Stomach smooth muscle (tissue), 2 donors: ENCODE data around the gene YWHAQ.
"Not testable (repeated sequence)": the region's sequence is repeated elsewhere in the genome, so short reads cannot be mapped to it uniquely, and the experiment has no call there.

Experiments used
- H3K27ac ChIP-seq: one replicate; pipeline ENCODE4 v1.7.0; 2013; ENCODE audit warnings: mild to moderate bottlenecking, low read length, inconsistent platforms
- H3K27me3 ChIP-seq, 2 donors: one replicate each; pipeline ENCODE4 v1.7.0; 2013; ENCODE audit warnings: low read length in 2 of 2; ENCODE audit not compliant: insufficient read depth in 2 of 2, control insufficient read depth in 1 of 2
- H3K36me3 ChIP-seq, 2 donors: one replicate each; pipeline ENCODE4 v1.7.0; 2013; ENCODE audit warnings: low read length in 2 of 2; ENCODE audit not compliant: control insufficient read depth in 2 of 2, insufficient read depth in 2 of 2
- H3K4me1 ChIP-seq: one replicate; pipeline ENCODE4 v1.7.0; 2013; ENCODE audit warnings: low read length; ENCODE audit not compliant: control insufficient read depth, insufficient read depth
- H3K4me3 ChIP-seq, 2 donors: one replicate each; pipeline ENCODE4 v1.7.0; 2013; ENCODE audit warnings: low read length in 2 of 2
- H3K9ac ChIP-seq, 2 donors: one replicate each; pipeline ENCODE4 v1.7.0; 2013; ENCODE audit warnings: low read length in 2 of 2, mild to moderate bottlenecking in 1 of 2
- H3K9me3 ChIP-seq, 2 donors: one replicate each; pipeline ENCODE4 v1.7.0; 2013; ENCODE audit warnings: low read length in 2 of 2; ENCODE audit not compliant: control insufficient read depth in 2 of 2
- donor health status: healthy.
- donor health status: Pancreatic carcinoma.

Gene YWHAQ

DNA sequence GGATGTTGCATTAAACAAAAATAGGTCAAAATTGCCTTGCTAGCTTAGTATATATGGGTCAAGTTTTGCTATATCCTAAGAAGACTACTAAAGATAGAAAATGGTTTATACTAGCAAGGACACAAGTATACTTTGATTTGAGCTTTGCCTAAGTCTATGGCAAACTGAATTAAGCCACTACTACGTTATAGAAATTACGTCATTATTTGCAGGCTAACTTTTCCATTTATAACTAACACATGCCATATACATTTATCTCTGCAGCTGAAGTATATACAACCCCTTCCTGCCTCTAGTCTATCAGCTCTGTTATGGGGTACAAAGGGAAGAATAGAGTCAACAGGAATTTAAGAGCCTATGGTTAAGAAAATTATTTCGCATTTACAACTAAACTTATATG lies 16.2 kb downstream of the YWHAQ start:
- Histone ChIP-seq H3K9me3 (no peaks in the 10 kb centered on the region), H3K36me3 (no peaks in the 10 kb centered on the region), H3K4me1 (peaks cover 6% of the 10 kb centered on the region)

DNA sequence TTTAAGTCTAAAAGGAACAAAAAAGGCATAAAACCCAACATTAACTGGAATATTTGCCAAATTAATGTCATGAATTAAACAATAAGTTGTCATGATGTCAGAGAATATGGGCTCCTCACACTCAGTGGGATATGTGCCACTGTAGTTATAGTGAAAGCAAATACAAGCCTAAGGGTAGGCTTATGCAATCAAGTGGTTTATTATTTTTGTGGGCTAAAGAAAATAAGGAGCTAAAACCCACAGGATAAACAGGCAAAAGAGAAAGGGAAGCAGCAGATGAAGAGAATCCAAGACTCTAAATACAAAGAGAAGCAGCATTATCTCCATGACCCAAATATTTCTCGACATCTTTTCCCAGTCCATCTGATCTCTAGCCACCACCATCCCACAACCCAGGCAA lies 17.5 kb downstream of the YWHAQ start:
- Histone ChIP-seq H3K9ac (no peak overlapping the region), H3K4me3 (no peak overlapping the region), H3K36me3 (no peaks in the 10 kb centered on the region), H3K27me3 (no peaks in the 10 kb centered on the region), H3K27ac (no peak overlapping the region), H3K9me3 (no peaks in the 10 kb centered on the region), H3K4me1 (peaks cover 9% of the 10 kb centered on the region)

More for the DNA sequence above, 16.2 kb downstream of the YWHAQ start:
- H3K27me3 ChIP-seq = no peaks in the 10 kb centered on the region
- H3K27ac ChIP-seq = no peak overlapping the region
- no peak overlapping the region for H3K9ac ChIP-seq
- no peak overlapping the region for H3K4me3 ChIP-seq

DNA sequence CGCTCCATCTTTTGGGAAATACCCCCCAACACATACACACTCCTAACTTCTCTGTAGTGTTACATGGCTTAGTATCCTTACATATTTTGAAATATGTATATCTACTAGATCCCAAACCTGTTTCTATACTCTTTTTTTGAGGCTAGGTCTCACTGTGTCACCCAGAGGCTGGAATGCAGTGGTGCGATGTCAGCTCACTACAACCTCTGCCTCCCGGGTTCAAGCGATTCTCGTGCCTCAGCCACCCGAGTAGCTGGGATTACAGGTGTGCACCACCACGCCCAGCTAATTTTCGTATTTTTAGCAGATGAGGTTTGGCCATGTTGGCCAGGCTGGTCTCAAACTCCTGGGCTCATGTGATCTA lies 19.3 kb downstream of the YWHAQ start:
- not testable (repeated sequence) for H3K9me3 ChIP-seq, H3K27me3 ChIP-seq, H3K9ac ChIP-seq, H3K36me3 ChIP-seq, H3K4me3 ChIP-seq, H3K27ac ChIP-seq
- peaks cover 12% of the 10 kb centered on the region for H3K4me1 ChIP-seq

DNA sequence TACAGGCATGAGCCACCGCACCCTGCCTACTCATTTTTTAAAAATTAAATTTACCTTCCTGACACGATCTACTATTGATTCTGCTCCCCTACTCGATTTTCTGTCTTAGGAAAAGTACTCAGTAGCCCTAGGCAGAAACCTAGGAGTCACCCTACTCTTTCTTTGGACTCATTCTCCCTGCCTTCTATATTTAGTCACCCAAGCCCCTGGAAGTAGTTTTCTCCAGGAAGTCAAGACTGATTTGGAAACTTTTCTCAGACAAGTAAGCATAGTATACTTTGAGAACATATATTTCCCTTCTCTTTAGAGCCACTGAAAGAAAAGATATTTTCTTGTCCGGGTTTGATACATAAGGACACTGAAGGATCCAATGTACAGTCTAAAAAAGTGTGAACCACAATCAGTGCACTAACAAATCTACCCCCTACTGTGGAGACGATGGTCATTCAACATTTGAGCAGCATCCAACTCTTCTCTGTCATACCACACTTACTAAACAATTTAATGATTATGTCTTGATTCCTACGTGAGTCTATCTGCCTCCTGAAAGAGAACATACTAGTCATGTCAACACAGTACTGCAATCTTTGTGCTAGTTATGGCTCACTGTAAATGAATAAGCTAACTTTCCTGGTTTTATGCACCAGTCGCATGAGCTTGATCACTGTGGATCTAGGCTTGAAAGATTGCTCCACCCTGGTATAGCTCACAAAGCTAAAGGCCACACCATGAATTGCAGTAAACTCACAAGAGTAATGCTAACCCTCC lies 19.8 kb downstream of the YWHAQ start:
- no peaks in the 10 kb centered on the region for H3K9me3 ChIP-seq
- H3K4me1 ChIP-seq = peaks cover 12% of the 10 kb centered on the region
- H3K9ac ChIP-seq = no peak overlapping the region
- H3K36me3 ChIP-seq = no peaks in the 10 kb centered on the region
- H3K4me3 ChIP-seq = no peak overlapping the region
- no peaks in the 10 kb centered on the region for H3K27me3 ChIP-seq
- no peak overlapping the region for H3K27ac ChIP-seq

DNA sequence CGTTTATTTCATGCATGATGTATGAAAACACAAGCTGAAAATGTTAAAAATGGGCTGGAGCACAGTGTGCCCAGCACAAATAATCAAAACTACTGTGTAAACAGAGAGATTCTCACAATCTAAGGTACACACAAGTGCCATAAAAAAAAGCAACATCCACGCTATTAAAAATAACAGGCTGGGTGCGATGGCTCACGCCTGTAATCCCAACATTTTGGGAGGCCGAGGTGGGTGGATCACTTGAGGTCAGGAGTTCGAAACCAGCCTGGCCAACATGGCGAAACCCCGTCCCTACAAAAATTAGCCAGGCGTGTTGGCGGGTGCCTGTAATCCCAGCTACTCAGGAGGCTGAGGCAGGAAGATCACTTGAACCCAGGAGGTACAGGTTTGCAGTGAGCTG lies 22.3 kb downstream of the YWHAQ start:
- not testable (repeated sequence) for H3K9ac ChIP-seq, H3K36me3 ChIP-seq, H3K9me3 ChIP-seq, H3K27ac ChIP-seq, H3K27me3 ChIP-seq, H3K4me1 ChIP-seq
- peak overlapping the region; percentile 27 to 55 for H3K4me3 ChIP-seq

DNA sequence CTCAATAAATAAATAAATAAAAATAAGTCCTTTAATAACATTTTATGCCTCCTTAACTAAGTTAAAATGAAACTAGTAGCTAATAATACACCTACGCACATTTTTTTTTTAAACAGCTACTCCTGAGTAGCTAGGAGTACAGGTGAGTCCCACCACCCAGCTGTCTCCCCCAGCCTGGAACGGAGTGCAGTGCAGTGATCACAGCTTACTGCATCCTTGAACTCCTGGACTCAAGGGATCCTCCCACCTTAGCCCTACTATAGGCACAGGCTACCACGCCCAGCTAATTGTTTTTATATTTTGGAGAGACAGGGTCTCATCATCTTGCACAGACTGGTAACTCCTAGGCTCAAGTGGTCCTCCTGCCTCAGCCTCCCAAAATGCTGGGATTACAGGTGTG lies 28.4 kb downstream of the YWHAQ start:
- Histone ChIP-seq H3K4me1 (no peaks in the 10 kb centered on the region), H3K9me3 (peaks cover 0 to 4% of the 10 kb centered on the region in 2 donors), H3K27me3 (no peaks in the 10 kb centered on the region), H3K27ac (no peak overlapping the region), H3K4me3 (no peak overlapping the region), H3K36me3 (peaks cover 6 to 9% of the 10 kb centered on the region in 2 donors), H3K9ac (no peak overlapping the region)

DNA sequence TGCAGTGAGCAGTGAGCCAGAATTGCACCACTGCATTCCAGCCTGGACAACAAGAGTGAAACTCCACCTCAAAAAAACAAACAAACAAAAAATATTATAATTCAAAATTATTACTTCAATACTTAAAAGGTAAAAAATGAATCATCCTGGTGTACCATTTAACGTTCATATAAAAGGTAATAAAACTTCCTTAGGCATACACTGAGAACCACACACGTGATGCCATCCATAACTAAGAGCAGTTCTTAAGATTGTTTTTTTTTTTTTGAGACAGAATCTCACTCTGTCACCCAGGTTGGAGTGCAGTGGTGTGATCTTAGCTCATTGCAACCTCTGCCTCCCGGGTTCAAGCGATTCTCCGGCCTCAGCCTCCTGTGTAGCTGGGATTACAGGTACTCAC lies 29.4 kb downstream of the YWHAQ start:
- no peak overlapping the region for H3K27ac ChIP-seq
- H3K36me3 ChIP-seq = peaks cover 6 to 9% of the 10 kb centered on the region in 2 donors
- no peak overlapping the region for H3K9ac ChIP-seq
- H3K9me3 ChIP-seq = peaks cover 0 to 4% of the 10 kb centered on the region in 2 donors
- no peaks in the 10 kb centered on the region for H3K4me1 ChIP-seq
- H3K27me3 ChIP-seq = no peaks in the 10 kb centered on the region
- H3K4me3 ChIP-seq = no peak overlapping the region

DNA sequence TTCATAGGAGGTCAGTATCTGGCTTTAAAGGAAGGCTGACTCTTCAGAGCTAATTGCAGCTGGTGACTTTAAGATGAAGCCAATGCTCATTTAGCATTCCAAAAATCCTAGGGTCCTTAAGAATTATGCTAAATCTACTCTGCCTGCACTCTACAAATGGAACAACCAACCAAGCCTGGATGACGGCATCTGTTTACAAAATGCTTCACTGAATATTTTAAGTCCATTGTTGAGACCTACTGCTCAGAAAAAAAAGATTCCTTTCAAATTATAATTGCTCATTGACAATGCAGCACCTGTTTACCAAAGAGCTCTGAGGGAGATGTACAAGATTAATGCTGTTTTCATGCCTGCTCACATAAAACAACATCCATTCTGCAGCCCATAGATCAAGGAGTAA lies 31.4 kb downstream of the YWHAQ start:
- H3K9me3 ChIP-seq = peaks cover 0 to 4% of the 10 kb centered on the region in 2 donors
- H3K4me3 ChIP-seq = no peak overlapping the region
- peaks cover 6 to 9% of the 10 kb centered on the region in 2 donors for H3K36me3 ChIP-seq
- peaks cover 4% of the 10 kb centered on the region for H3K4me1 ChIP-seq
- H3K27me3 ChIP-seq = no peaks in the 10 kb centered on the region
- H3K9ac ChIP-seq = no peak overlapping the region
- no peak overlapping the region for H3K27ac ChIP-seq

DNA sequence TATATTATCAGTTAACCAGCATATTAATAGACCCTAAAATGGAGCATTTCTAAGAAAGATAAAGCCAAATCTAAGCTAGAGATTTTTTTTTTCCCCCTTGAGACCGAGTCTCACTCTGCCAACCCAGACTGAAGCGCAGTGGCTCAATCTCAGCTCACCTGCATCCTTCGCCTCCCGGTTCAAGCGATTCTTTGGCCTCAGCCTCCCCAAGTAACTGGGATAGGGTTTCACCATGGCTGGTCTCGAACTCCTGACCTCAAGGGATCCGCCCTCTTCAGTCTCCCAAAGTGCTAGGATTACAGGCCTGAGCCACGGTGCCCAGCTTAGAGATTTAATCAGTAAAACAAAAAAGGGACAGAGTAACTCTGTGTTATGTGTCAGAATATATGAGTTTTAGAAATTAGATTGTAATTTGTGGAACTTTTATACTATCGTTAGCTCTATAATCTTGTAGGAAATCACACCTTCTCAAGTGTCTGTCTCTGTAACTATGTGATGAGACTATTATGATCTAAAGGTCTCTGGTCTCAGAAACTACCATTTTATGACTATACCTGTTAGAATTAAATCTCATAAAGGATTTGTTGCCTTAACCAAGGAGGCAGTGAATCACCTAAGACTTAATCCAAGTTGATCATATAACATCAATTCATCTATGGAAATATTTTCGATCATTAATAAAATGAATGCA lies 34.0 kb downstream of the YWHAQ start:
- Histone ChIP-seq H3K27ac (no peak overlapping the region), H3K27me3 (no peaks in the 10 kb centered on the region), H3K4me1 (peaks cover 4% of the 10 kb centered on the region), H3K36me3 (peaks cover 8 to 9% of the 10 kb centered on the region in 2 donors), H3K9ac (no peak overlapping the region), H3K9me3 (peaks cover 0 to 4% of the 10 kb centered on the region in 2 donors), H3K4me3 (no peak overlapping the region)

DNA sequence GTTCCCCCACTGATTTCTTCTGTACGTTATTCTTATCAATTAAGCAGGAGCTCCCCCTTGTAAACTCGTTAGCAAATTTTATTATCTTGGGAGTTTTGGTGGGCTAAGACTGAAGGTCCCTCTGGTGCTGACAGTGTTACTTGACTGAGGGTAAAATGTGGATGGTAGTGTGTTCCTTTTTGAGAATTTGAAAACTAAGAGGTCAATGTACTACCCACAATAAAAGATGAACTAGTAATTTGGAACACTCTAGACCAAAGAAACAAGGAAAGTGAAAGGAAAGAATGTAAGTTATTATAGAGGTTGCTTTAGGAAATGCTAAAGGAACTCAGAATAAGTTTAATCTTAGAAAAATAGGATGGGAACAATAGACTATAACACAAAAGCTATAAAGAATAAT lies 35.1 kb downstream of the YWHAQ start:
- Histone ChIP-seq H3K9me3 (peaks cover 0 to 4% of the 10 kb centered on the region in 2 donors), H3K27me3 (no peaks in the 10 kb centered on the region), H3K36me3 (peaks cover 7 to 18% of the 10 kb centered on the region in 2 donors), H3K27ac (no peak overlapping the region), H3K4me3 (no peak overlapping the region), H3K4me1 (peaks cover 4% of the 10 kb centered on the region), H3K9ac (no peak overlapping the region)

DNA sequence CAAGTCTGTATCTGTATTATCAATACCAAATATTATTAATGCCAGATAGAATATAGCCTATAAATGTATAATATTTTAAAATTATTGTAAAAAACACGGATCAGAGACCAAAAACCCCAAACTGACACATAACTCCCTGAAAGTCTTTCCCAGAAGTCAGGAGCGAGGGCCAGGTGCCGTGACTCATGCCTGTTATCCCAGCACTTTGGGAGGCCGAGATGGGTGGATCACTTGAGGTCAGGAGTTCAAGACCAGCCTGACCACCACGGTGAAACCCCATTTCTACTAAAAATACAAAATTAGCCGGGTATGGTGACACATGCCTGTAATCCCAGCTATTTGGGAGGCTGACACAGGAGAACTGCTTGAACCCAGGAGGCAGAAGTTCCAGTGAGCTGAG lies 35.5 kb downstream of the YWHAQ start:
- H3K4me3 ChIP-seq, H3K27ac ChIP-seq, H3K9ac ChIP-seq, H3K4me1 ChIP-seq, H3K27me3 ChIP-seq, H3K9me3 ChIP-seq: not testable (repeated sequence)
- H3K36me3 ChIP-seq = peaks cover 3 to 19% of the 10 kb centered on the region in 2 donors
